Stimulated activated CD8-positive, alpha-beta memory T cell treated with anti-CD3 and anti-CD28 coated beads, Interleukin-7, amount 100 ng/mL, for 24 hours (primary cell): ENCODE results near the gene TSSK2.

Experiments
- DNase-seq: peaks from one replicate; pipeline ENCODE4 v3.0.0-alpha.2; 2020; ENCODE audit warnings: low read depth

Gene TSSK2

GRCh38 chr22:19125011-19125410 lies 6.1 kb upstream of the TSSK2 start:
- DNase-seq = no peak

GRCh38 chr22:19125474-19126308 lies 5.4 kb upstream of the TSSK2 start:
- DNase-seq = no peak

- no peak for DNase-seq
Measured at GRCh38 chr22:19126309-19127273, 4.5 kb upstream of the TSSK2 start.

- DNase-seq = no peak
Measured at GRCh38 chr22:19127329-19128008, 3.6 kb upstream of the TSSK2 start.

- DNase-seq = no peak
Measured at GRCh38 chr22:19128009-19128401, 3.1 kb upstream of the TSSK2 start.

GRCh38 chr22:19128946-19129727 lies 2.0 kb upstream of the TSSK2 start:
- DNase-seq = no peak

GRCh38 chr22:19129871-19130270 lies 1.2 kb upstream of the TSSK2 start:
- DNase-seq = no peak

- no peak for DNase-seq
Measured at GRCh38 chr22:19131685-19132015, 542 bp downstream of the TSSK2 start.

- no peak for DNase-seq
Measured at GRCh38 chr22:19132153-19132552, 1.0 kb downstream of the TSSK2 start.

- DNase-seq = no peak
Measured at GRCh38 chr22:19132693-19133400, 1.7 kb downstream of the TSSK2 start.

- no peak for DNase-seq
Measured at GRCh38 chr22:19133561-19133960, 2.5 kb downstream of the TSSK2 start.

- no peak for DNase-seq
Measured at GRCh38 chr22:19134176-19134831, 3.2 kb downstream of the TSSK2 start.

- no peak for DNase-seq
Measured at GRCh38 chr22:19134874-19135273, 3.8 kb downstream of the TSSK2 start.

GRCh38 chr22:19136915-19137314 lies 5.8 kb downstream of the TSSK2 start:
- DNase-seq = no peak

- no peak for DNase-seq
Measured at GRCh38 chr22:19137384-19138216, 6.5 kb downstream of the TSSK2 start.

GRCh38 chr22:19138217-19139000 lies 7.3 kb downstream of the TSSK2 start:
- DNase-seq = no peak

- DNase-seq = no peak
Measured at GRCh38 chr22:19139001-19139356, 7.9 kb downstream of the TSSK2 start.

GRCh38 chr22:19139974-19140373 lies 8.9 kb downstream of the TSSK2 start:
- DNase-seq = no peak

GRCh38 chr22:19142394-19142793 lies 11.3 kb downstream of the TSSK2 start:
- DNase-seq = no peak
